Measurements from ENCODE around the gene REEP6. TPM values are rescaled to one million over a fixed set of nuclear protein-coding genes. Genes with fewer than 3 reads are reported as not detected.

The REEP6 gene
- 12.6 TPM for polyA plus RNA-seq (2013, experiment 1 of 4)
- 15.1 TPM for polyA plus RNA-seq (2013, experiment 2 of 4)
- polyA plus RNA-seq (2013, experiment 3 of 4): 12.7 TPM
- 15.8 TPM for polyA plus RNA-seq (2013, experiment 4 of 4)

- H3K9me3 ChIP-seq (ENCODE audit: control insufficient read depth, low read length): no peaks in the 10 kb centered on the region
- peaks cover 8% of the 10 kb centered on the region for H3K4me1 ChIP-seq (ENCODE audit: control insufficient read depth, insufficient read depth, low read length)
- peak within 1 kb of the TSS; percentile 55 for H3K4me3 ChIP-seq (ENCODE audit: insufficient read depth, low read depth, low read length)
- H3K27me3 ChIP-seq (ENCODE audit: control insufficient read depth, insufficient read depth, low read length, poor library complexity, severe bottlenecking): peaks cover 34% of the 10 kb centered on the region
- H3K36me3 ChIP-seq (ENCODE audit: control insufficient read depth, insufficient read depth, low read length): no peaks in the 10 kb centered on the region
- H3K27ac ChIP-seq (ENCODE audit: insufficient read depth, low read depth, low read length, poor library complexity, severe bottlenecking): peak within 1 kb of the TSS; percentile 74
- 8 to 9% methylated on average over 73 of the region's 73 CpGs for WGBS, 2 experiments
These were observed at the start of gene REEP6 for GRCh38 chr19:1491114-1491848. TSS of gene REEP6 (plus strand) at chr19:1491181. CDS start at chr19:1491270, 89 bp downstream.

- H3K9me3 ChIP-seq (ENCODE audit: control insufficient read depth, low read length): no peaks in the 10 kb centered on the region
- H3K27me3 ChIP-seq (ENCODE audit: control insufficient read depth, insufficient read depth, low read length, poor library complexity, severe bottlenecking): peaks cover 24% of the 10 kb centered on the region
- H3K4me1 ChIP-seq (ENCODE audit: control insufficient read depth, insufficient read depth, low read length): peaks cover 11% of the 10 kb centered on the region
- H3K36me3 ChIP-seq (ENCODE audit: control insufficient read depth, insufficient read depth, low read length): peaks cover 23% of the 10 kb centered on the region
- H3K27ac ChIP-seq (ENCODE audit: insufficient read depth, low read depth, low read length, poor library complexity, severe bottlenecking): no peak overlapping the region
- WGBS, 2 experiments: 95% methylated on average over 25 of the region's 25 CpGs
- no peak overlapping the region for H3K4me3 ChIP-seq (ENCODE audit: insufficient read depth, low read depth, low read length)
These were observed 49.1 kb upstream of the REEP6 start for GRCh38 chr19:1441677-1442438.

GRCh38 chr19:1445185-1445931, 45.6 kb upstream of the REEP6 start:
- peaks cover 9% of the 10 kb centered on the region for H3K4me1 ChIP-seq (ENCODE audit: control insufficient read depth, insufficient read depth, low read length)
- peak overlapping the region; percentile 56 for H3K4me3 ChIP-seq (ENCODE audit: insufficient read depth, low read depth, low read length)
- H3K36me3 ChIP-seq (ENCODE audit: control insufficient read depth, insufficient read depth, low read length): peaks cover 19% of the 10 kb centered on the region
- peaks cover 58% of the 10 kb centered on the region for H3K27me3 ChIP-seq (ENCODE audit: control insufficient read depth, insufficient read depth, low read length, poor library complexity, severe bottlenecking)
- no peak overlapping the region for H3K27ac ChIP-seq (ENCODE audit: insufficient read depth, low read depth, low read length, poor library complexity, severe bottlenecking)
- 3 to 5% methylated on average over 69 to 70 of the region's 70 CpGs for WGBS, 2 experiments
- H3K9me3 ChIP-seq (ENCODE audit: control insufficient read depth, low read length): no peaks in the 10 kb centered on the region

GRCh38 chr19:1445932-1446712, 44.9 kb upstream of the REEP6 start:
- WGBS, 2 experiments: 2 to 3% methylated on average over 98 to 99 of the region's 99 CpGs
- Histone ChIP-seq H3K27me3 (ENCODE audit: control insufficient read depth, insufficient read depth, low read length, poor library complexity, severe bottlenecking) (peaks cover 66% of the 10 kb centered on the region), H3K9me3 (ENCODE audit: control insufficient read depth, low read length) (no peaks in the 10 kb centered on the region), H3K36me3 (ENCODE audit: control insufficient read depth, insufficient read depth, low read length) (peaks cover 12% of the 10 kb centered on the region), H3K4me3 (ENCODE audit: insufficient read depth, low read depth, low read length) (peak overlapping the region; percentile 56), H3K27ac (ENCODE audit: insufficient read depth, low read depth, low read length, poor library complexity, severe bottlenecking) (peak overlapping the region; percentile 44), H3K4me1 (ENCODE audit: control insufficient read depth, insufficient read depth, low read length) (peaks cover 9% of the 10 kb centered on the region)

- Histone ChIP-seq H3K4me1 (ENCODE audit: control insufficient read depth, insufficient read depth, low read length) (peaks cover 13% of the 10 kb centered on the region), H3K9me3 (ENCODE audit: control insufficient read depth, low read length) (no peaks in the 10 kb centered on the region), H3K36me3 (ENCODE audit: control insufficient read depth, insufficient read depth, low read length) (peaks cover 4% of the 10 kb centered on the region), H3K27ac (ENCODE audit: insufficient read depth, low read depth, low read length, poor library complexity, severe bottlenecking) (no peak overlapping the region), H3K27me3 (ENCODE audit: control insufficient read depth, insufficient read depth, low read length, poor library complexity, severe bottlenecking) (peaks cover 74% of the 10 kb centered on the region), H3K4me3 (ENCODE audit: insufficient read depth, low read depth, low read length) (peak overlapping the region; percentile 56)
- WGBS, 2 experiments: 6% methylated on average over 63 of the region's 63 CpGs
These were observed 44.1 kb upstream of the REEP6 start for GRCh38 chr19:1446713-1447481.

GRCh38 chr19:1447504-1447903, 43.5 kb upstream of the REEP6 start:
- H3K4me1 ChIP-seq (ENCODE audit: control insufficient read depth, insufficient read depth, low read length): peaks cover 17% of the 10 kb centered on the region
- H3K27ac ChIP-seq (ENCODE audit: insufficient read depth, low read depth, low read length, poor library complexity, severe bottlenecking): no peak overlapping the region
- peaks cover 79% of the 10 kb centered on the region for H3K27me3 ChIP-seq (ENCODE audit: control insufficient read depth, insufficient read depth, low read length, poor library complexity, severe bottlenecking)
- H3K36me3 ChIP-seq (ENCODE audit: control insufficient read depth, insufficient read depth, low read length): no peaks in the 10 kb centered on the region
- 36 to 39% methylated on average over 4 of the region's 4 CpGs for WGBS, 2 experiments
- no peak overlapping the region for H3K4me3 ChIP-seq (ENCODE audit: insufficient read depth, low read depth, low read length)
- H3K9me3 ChIP-seq (ENCODE audit: control insufficient read depth, low read length): no peaks in the 10 kb centered on the region

GRCh38 chr19:1447944-1448343, 43.0 kb upstream of the REEP6 start:
- WGBS, 2 experiments: 84 to 85% methylated on average over 9 of the region's 9 CpGs
- peaks cover 84% of the 10 kb centered on the region for H3K27me3 ChIP-seq (ENCODE audit: control insufficient read depth, insufficient read depth, low read length, poor library complexity, severe bottlenecking)
- H3K9me3 ChIP-seq (ENCODE audit: control insufficient read depth, low read length): no peaks in the 10 kb centered on the region
- H3K4me3 ChIP-seq (ENCODE audit: insufficient read depth, low read depth, low read length): no peak overlapping the region
- H3K27ac ChIP-seq (ENCODE audit: insufficient read depth, low read depth, low read length, poor library complexity, severe bottlenecking): no peak overlapping the region
- peaks cover 21% of the 10 kb centered on the region for H3K4me1 ChIP-seq (ENCODE audit: control insufficient read depth, insufficient read depth, low read length)
- no peaks in the 10 kb centered on the region for H3K36me3 ChIP-seq (ENCODE audit: control insufficient read depth, insufficient read depth, low read length)

GRCh38 chr19:1449467-1450442, 41.2 kb upstream of the REEP6 start, which contains the start of gene APC2:
TSS of gene APC2 (plus strand) at chr19:1450121. CDS start at chr19:1453002, 2,881 bp downstream.
- no peaks in the 10 kb centered on the region for H3K9me3 ChIP-seq (ENCODE audit: control insufficient read depth, low read length)
- H3K27ac ChIP-seq (ENCODE audit: insufficient read depth, low read depth, low read length, poor library complexity, severe bottlenecking): no peak within 1 kb of the TSS
- H3K4me3 ChIP-seq (ENCODE audit: insufficient read depth, low read depth, low read length): peak within 1 kb of the TSS; percentile 30
- WGBS, 2 experiments: 10% methylated on average over 74 of the region's 74 CpGs
- no peaks in the 10 kb centered on the region for H3K36me3 ChIP-seq (ENCODE audit: control insufficient read depth, insufficient read depth, low read length)
- H3K27me3 ChIP-seq (ENCODE audit: control insufficient read depth, insufficient read depth, low read length, poor library complexity, severe bottlenecking): peaks cover 96% of the 10 kb centered on the region
- peaks cover 25% of the 10 kb centered on the region for H3K4me1 ChIP-seq (ENCODE audit: control insufficient read depth, insufficient read depth, low read length)

Data from ectodermal cell (in vitro differentiated cells).